ENCODE data around the gene GMNN. TPM values are rescaled to one million over a fixed set of nuclear protein-coding genes. Genes with fewer than 3 reads are reported as not detected.

GMNN gene
- total RNA-seq, 3 donors from 2014 or later, result 8.5 to 42.1 (median 27.2) TPM

- TF ChIP-seq, protein P1, sequence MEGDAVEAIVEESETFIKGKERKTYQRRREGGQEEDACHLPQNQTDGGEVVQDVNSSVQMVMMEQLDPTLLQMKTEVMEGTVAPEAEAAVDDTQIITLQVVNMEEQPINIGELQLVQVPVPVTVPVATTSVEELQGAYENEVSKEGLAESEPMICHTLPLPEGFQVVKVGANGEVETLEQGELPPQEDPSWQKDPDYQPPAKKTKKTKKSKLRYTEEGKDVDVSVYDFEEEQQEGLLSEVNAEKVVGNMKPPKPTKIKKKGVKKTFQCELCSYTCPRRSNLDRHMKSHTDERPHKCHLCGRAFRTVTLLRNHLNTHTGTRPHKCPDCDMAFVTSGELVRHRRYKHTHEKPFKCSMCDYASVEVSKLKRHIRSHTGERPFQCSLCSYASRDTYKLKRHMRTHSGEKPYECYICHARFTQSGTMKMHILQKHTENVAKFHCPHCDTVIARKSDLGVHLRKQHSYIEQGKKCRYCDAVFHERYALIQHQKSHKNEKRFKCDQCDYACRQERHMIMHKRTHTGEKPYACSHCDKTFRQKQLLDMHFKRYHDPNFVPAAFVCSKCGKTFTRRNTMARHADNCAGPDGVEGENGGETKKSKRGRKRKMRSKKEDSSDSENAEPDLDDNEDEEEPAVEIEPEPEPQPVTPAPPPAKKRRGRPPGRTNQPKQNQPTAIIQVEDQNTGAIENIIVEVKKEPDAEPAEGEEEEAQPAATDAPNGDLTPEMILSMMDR (IDR thresholded peaks at IDR 0.05), result no peak
- no peak for TF ChIP-seq POLR2AphosphoS5 (IDR thresholded peaks at IDR 0.05)
- no peak for TF ChIP-seq POLR2A (IDR thresholded peaks at IDR 0.05)
- H3K27ac ChIP-seq, result peak overlapping the region; percentile 89 to 91
- intact Hi-C loops (cut with DNase I; ENCODE audit: low total_unique reads), result no loop called here
- no peak overlapping the region for H3K4me3 ChIP-seq
- no peak for DNase-seq (ENCODE audit: low spot score in 2 of 2)
- H3K27me3 ChIP-seq, result no peaks in the 10 kb centered on the region
- no peaks in the 10 kb centered on the region for H3K36me3 ChIP-seq
- H3K4me1 ChIP-seq, result peaks cover 0 to 21% of the 10 kb centered on the region in 2 donors
- H3K9me3 ChIP-seq, result no peaks in the 10 kb centered on the region
These were observed 58.1 kb downstream of the GMNN start for GRCh38 chr6:24832794-24833193.

- Histone ChIP-seq H3K27me3 (no peaks in the 10 kb centered on the region), H3K36me3 (no peaks in the 10 kb centered on the region), H3K9me3 (no peaks in the 10 kb centered on the region), H3K27ac (peak overlapping the region; percentile 89 to 91), H3K4me3 (no peak overlapping the region), H3K4me1 (peaks cover 0 to 32% of the 10 kb centered on the region in 2 donors)
- no peak for TF ChIP-seq POLR2AphosphoS5 (IDR thresholded peaks at IDR 0.05)
- no peak for TF ChIP-seq POLR2A (IDR thresholded peaks at IDR 0.05)
- TF ChIP-seq, protein P1 (IDR thresholded peaks at IDR 0.05), result no peak
- intact Hi-C loops (cut with DNase I; ENCODE audit: low total_unique reads), result no loop called here
- DNase-seq (ENCODE audit: low spot score in 2 of 2), result no peak
These were observed 59.1 kb downstream of the GMNN start for GRCh38 chr6:24833711-24834386.

Other genes with a start within 250 kb of the GMNN start
- under 1 TPM in 2 of 3 donors, not detected in 1; under 0.01 to 0.15 TPM for gene KIAA0319, start 128.7 kb upstream of the GMNN start, total RNA-seq
- gene TDP2, start 108.0 kb upstream of the GMNN start, total RNA-seq, result 10 to 100 TPM; 31.5 to 40.6 (median 37.2) TPM
- gene ACOT13, start 107.9 kb upstream of the GMNN start, total RNA-seq, result 10 to 100 TPM in 1 of 3 donors, 1 to 10 TPM in 2; 6.3 to 12.0 (median 8.2) TPM
- 10 to 100 TPM; 57.0 to 86.1 (median 66.1) TPM for gene C6orf62, start 55.8 kb upstream of the GMNN start, total RNA-seq
- gene ARMH2, start 24.0 kb downstream of the GMNN start, total RNA-seq, result not detected
- gene RIPOR2, start 161.0 kb downstream of the GMNN start, total RNA-seq, result 10 to 100 TPM; 13.8 to 70.5 (median 29.2) TPM

All from breast epithelium (tissue), 4 donors.